K562 (cell line): ENCODE measurements around the gene ZNF569.

ENCODE experiments used
- CEBPB ChIP-seq: fragments of 450-650 bp; IDR thresholded peaks from 2 replicates; pipeline ENCODE4 v1.6.1; 2016; ENCODE audit warnings: missing genetic modification characterization, missing compliant biosample characterization
- CEBPG ChIP-seq, 3 experiments: fragments of 200-800 bp in 1 of 3; sonication (Bioruptor generic) in 1 of 3; sonication (generic) in 1 of 3; formaldehyde crosslinking in 1 of 3; IDR thresholded peaks in 2 of 3; conservative IDR thresholded peaks in 1 of 3; 2 replicates each; pipeline versions ENCODE4 v1.6.1 to v1.8.0; 2016 to 2022; ENCODE audit warnings: missing compliant biosample characterization in 2 of 3, missing genetic modification characterization in 2 of 3, mild to moderate bottlenecking in 1 of 3, missing genetic modification reagents in 1 of 3
- ESRRB ChIP-seq: fragments of 250-450 bp; sonication (Bioruptor Pico); IDR thresholded peaks from 2 replicates; pipeline ENCODE4 v1.5.0; 2020; ENCODE audit warnings: mild to moderate bottlenecking, moderate library complexity, borderline replicate concordance
- FOXA3 ChIP-seq, 2 experiments: fragments of 450-650 bp in 1 of 2; sonication (generic) in 1 of 2; formaldehyde crosslinking; IDR thresholded peaks in 1 of 2; conservative IDR thresholded peaks in 1 of 2; 2 replicates each; pipeline versions ENCODE4 v1.4.0 to v1.8.0; 2020 to 2022; ENCODE audit warnings: mild to moderate bottlenecking in 2 of 2, missing genetic modification reagents in 1 of 2
- HMG20B ChIP-seq: fragments of 250-450 bp; sonication (Bioruptor Pico); IDR thresholded peaks from 2 replicates; pipeline ENCODE4 v1.5.0; 2021; ENCODE audit warnings: mild to moderate bottlenecking
- HNRNPUL1 ChIP-seq: fragments of 200-400 bp; formaldehyde crosslinking; IDR thresholded peaks from 2 replicates; pipeline ENCODE4 v1.6.1; 2017; ENCODE audit warnings: low read length
- ILF3 ChIP-seq: fragments of 450-650 bp; IDR thresholded peaks from 2 replicates; pipeline ENCODE4 v1.6.1; 2018; ENCODE audit warnings: antibody characterized with exemption, mild to moderate bottlenecking, moderate library complexity, borderline replicate concordance
- KDM1A ChIP-seq, 2 experiments: fragments of 450-650 bp; IDR thresholded peaks; 2 replicates each; pipeline ENCODE4 v1.6.1; 2016; ENCODE audit warnings: mild to moderate bottlenecking in 2 of 2
- POLR3A ChIP-seq: IDR thresholded peaks from 2 replicates; pipeline ENCODE4 v1.6.1; 2011; ENCODE audit warnings: borderline replicate concordance, mild to moderate bottlenecking, moderate library complexity; ENCODE audit not compliant: insufficient read length, insufficient read depth; ENCODE audit errors: extremely low read depth
- SP2 ChIP-seq: IDR thresholded peaks from 2 replicates; pipeline ENCODE4 v1.6.1; 2011; ENCODE audit warnings: mild to moderate bottlenecking, low read depth, low read length, moderate library complexity; ENCODE audit not compliant: poor library complexity, severe bottlenecking; ENCODE audit errors: extremely low read depth
- ZNF444 ChIP-seq: fragments of 250-450 bp; sonication (Bioruptor Pico); IDR thresholded peaks from 2 replicates; pipeline ENCODE4 v1.4.0; 2020; ENCODE audit warnings: mild to moderate bottlenecking, moderate library complexity

- TF ChIP-seq POLR3A (no peak), CEBPB (tag) (no peak), ESRRB (CRISPR knock-in tag) (no peak), HMG20B (no peak), ZNF444 (CRISPR knock-in tag) (no peak), SP2 (no peak), KDM1A (IDR thresholded peaks at IDR 0.05) (no peak), CEBPG (CRISPR knock-in tag; IDR thresholded peaks at IDR 0.05) (no peak), CEBPG (tag; conservative IDR thresholded peaks at IDR 0.05 in 1 of 2, IDR thresholded peaks at IDR 0.05 in 1 of 2) (no peak), HNRNPUL1 (no peak), ILF3 (no peak), FOXA3 (CRISPR knock-in tag; conservative IDR thresholded peaks at IDR 0.05 in 1 of 2, IDR thresholded peaks at IDR 0.05 in 1 of 2) (no peak)
Observed at GRCh38 chr19:37513397-37513796, 46.2 kb upstream of the ZNF569 start.
